ENCODE data around the gene RUNX2. TPM values are rescaled to one million over a fixed set of nuclear protein-coding genes. Genes with fewer than 3 reads are reported as not detected.

RUNX2 gene
- polyA plus RNA-seq, 4 donors, result 3.1 to 9.5 (median 3.5) TPM

DNA sequence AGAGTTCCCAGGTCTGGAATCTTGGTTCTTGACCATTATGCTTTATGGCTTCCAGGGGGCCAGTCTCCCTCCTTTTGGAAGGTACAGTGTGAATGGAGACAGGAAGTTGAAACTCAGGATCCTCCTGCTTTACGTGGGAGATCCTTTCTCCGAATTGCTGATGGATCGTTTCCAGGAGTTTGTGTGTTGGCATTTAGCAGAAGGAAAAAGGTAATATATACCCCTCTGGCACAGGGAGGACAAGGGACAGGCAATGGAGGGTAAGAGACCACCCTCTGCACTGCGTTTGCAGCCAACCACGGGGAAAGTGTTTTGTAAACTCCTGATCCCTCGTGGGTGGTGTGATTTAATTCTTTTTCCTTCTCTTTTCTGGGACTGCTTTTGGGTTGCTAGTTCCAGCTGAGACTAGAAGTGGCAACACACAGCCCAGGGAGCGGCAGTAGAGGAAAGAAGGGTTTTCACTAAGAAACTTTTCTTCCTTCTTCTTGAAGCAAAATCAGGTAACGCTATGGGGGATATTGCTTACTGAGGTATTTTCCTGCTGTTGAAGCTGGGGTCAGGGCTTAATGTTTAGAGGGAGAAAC, 307.2 kb downstream of the RUNX2 start:
- DNase-seq (ENCODE audit: low read depth in 4 of 4, low spot score in 3 of 4), result no peak

- no peak for DNase-seq (ENCODE audit: low read depth in 4 of 4, low spot score in 3 of 4)
Measured at GRCh38 chr6:45637056-45637455, 308.9 kb downstream of the RUNX2 start.

- no peak for DNase-seq (ENCODE audit: low read depth in 4 of 4, low spot score in 3 of 4)
Measured at GRCh38 chr6:45637611-45638257, 309.6 kb downstream of the RUNX2 start.

- DNase-seq (ENCODE audit: low read depth in 4 of 4, low spot score in 3 of 4), result no peak
Measured at GRCh38 chr6:45640081-45640491, 312.0 kb downstream of the RUNX2 start.

- no peak for DNase-seq (ENCODE audit: low read depth in 4 of 4, low spot score in 3 of 4)
Measured at GRCh38 chr6:45640811-45641210, 312.7 kb downstream of the RUNX2 start.

- no peak for DNase-seq (ENCODE audit: low read depth in 4 of 4, low spot score in 3 of 4)
Measured at GRCh38 chr6:45642331-45643125, 314.4 kb downstream of the RUNX2 start.

GRCh38 chr6:45643126-45643525, 315.0 kb downstream of the RUNX2 start:
- DNase-seq (ENCODE audit: low read depth in 4 of 4, low spot score in 3 of 4), result no peak

DNA sequence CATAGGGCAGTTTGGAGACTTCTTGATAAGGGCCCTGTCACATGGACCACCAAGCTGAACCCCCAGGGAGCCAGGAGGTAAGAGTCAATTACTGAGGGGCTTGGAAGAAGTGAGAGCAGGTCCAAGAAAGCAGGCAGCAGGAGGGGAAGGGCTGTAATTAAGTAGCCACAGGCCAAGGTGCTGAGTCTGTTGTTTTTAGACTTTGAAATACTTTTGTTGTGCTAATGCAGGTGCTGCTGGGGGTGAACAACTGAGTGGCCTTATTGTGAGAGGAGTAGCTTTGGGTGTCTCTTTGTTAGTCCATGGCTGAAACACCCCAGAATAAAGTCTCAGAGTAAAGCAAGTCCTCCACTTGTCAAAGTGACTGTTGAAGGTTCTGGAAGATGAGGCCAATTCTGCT, 316.6 kb downstream of the RUNX2 start:
- DNase-seq (ENCODE audit: low read depth in 4 of 4, low spot score in 3 of 4), result no peak

- DNase-seq (ENCODE audit: low read depth in 4 of 4, low spot score in 3 of 4), result no peak
Measured at GRCh38 chr6:45645302-45645701, 317.2 kb downstream of the RUNX2 start.

- DNase-seq (ENCODE audit: low read depth in 4 of 4, low spot score in 3 of 4), result no peak
Measured at GRCh38 chr6:45647341-45648261, 319.5 kb downstream of the RUNX2 start.

DNA sequence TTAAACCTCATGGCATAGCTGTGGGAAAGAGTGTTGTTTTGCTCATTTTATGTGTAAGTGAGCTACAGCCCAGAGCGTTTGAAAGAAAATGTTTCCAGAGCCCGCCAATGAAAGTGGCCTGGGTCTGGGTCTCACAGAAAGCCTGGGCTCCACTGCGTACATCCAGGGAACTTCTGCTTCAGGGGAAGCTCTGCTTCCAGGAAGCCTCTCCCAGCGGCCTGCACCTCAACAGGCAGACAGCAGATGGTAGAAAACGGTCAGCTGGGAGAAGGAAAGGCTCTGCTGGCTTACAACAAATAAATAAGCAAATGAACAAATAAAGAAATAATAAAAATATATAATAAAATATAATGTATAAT, 320.1 kb downstream of the RUNX2 start:
- DNase-seq (ENCODE audit: low read depth in 4 of 4, low spot score in 3 of 4), result no peak

- DNase-seq (ENCODE audit: low read depth in 4 of 4, low spot score in 3 of 4), result no peak
Measured at GRCh38 chr6:45650524-45651135, 322.5 kb downstream of the RUNX2 start.

DNA sequence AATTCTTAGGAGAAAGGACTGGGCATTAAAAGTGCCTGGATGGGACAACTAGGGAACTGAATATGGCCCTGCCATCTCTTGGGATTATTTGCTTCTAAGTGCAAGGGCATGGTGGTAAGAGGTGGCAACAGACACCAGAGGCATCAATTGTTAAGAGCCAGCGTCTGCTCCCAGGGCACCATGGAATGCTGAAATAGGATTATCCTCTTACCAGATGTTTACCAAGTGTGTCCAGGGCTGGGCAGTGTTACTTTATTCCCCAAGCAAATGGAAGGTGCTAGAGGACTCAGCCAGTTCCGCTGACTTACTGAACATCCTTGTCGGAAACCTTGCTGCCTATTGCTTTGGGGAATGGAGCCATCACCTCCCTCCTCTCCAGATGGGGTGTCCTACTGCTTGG, 323.2 kb downstream of the RUNX2 start:
- DNase-seq (ENCODE audit: low read depth in 4 of 4, low spot score in 3 of 4), result no peak

DNA sequence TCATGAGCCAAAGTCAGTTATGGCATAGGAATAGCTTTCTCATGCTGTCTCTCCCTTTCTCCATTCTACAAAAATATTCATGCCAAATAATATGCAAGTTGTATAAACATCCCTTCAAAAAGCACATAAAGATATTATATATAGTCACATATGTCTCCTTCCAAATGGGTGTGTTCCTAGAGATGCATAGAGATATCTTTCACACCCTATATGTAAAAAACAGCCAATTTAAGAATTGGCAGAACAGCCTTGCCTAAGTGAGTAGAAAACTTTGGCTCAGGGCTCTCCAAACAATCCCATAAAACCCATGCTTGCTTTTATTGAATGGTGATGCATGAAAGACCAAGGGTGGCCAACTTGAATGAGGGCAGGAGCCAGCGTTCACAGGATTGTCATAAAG, 324.3 kb downstream of the RUNX2 start:
- DNase-seq (ENCODE audit: low read depth in 4 of 4, low spot score in 3 of 4), result no peak

DNA sequence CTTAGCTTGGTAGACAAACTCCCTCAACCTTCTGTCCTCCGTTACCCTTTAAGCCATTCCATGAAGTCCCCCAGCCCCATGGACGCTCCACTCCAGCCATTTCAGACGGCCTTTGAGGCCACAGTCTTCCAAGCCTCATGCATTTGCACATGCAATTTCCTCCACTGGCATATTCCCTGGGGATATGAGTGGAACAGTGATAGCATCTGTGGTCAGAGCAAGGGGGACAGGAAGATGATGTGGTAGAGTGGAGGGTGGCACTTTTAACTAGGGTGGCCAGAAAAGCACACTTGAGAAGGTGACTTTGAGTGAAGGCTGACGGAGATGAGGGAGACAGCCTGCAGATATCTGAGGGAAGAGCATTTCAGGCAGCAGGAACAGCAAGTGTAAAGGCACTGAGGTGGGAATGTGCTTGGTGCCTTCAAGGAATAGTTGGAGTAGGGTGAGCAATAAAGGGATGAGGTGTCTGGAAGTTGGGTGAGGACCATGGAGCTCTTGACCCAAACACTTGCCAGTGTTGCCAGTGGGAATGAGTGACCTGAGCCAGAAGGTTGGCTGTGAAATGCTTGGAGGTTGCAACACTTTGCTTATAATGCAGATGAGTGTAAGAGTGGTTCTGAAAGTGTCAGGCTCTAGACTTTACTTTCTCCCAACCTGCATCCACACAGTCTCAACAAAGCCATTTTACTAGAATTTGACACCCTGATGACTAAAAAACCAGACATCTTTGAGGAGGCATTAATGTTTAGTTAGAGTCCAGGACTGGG, 325.2 kb downstream of the RUNX2 start:
- DNase-seq (ENCODE audit: low read depth in 4 of 4, low spot score in 3 of 4), result no peak

DNA sequence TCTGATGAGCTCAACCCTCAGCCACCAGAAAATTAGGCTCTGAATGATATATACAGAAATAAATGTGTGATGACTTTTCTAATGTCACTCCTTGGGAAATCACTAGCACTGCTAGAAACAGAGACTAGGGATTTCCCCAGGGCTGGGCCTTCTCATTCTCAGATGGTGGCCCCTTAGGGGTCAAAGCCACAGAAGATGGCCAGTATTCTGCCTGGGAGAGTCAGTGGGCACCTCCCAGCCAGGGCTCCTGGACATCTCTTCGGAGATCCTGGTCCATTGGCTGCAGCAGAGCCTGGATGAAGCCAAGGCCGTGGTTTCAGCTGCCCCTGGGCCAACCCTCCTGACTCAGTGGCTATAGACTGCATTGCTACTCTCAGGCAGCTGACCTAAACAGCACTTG, 326.5 kb downstream of the RUNX2 start:
- no peak for DNase-seq (ENCODE audit: low read depth in 4 of 4, low spot score in 3 of 4)

- no peak for DNase-seq (ENCODE audit: low read depth in 4 of 4, low spot score in 3 of 4)
Measured at GRCh38 chr6:45655745-45656476, 327.8 kb downstream of the RUNX2 start.

GRCh38 chr6:45657226-45657625, 329.1 kb downstream of the RUNX2 start:
- DNase-seq (ENCODE audit: low read depth in 4 of 4, low spot score in 3 of 4), result no peak

- no peak for DNase-seq (ENCODE audit: low read depth in 4 of 4, low spot score in 3 of 4)
Measured at GRCh38 chr6:45658400-45658799, 330.3 kb downstream of the RUNX2 start.
